Measurements from ENCODE around the gene RIPOR3. TPM values are rescaled to one million over a fixed set of nuclear protein-coding genes. Genes with fewer than 3 reads are reported as not detected.

Gene RIPOR3
- polyA plus RNA-seq, 1 donor from 2014 or later, result not detected

DNA sequence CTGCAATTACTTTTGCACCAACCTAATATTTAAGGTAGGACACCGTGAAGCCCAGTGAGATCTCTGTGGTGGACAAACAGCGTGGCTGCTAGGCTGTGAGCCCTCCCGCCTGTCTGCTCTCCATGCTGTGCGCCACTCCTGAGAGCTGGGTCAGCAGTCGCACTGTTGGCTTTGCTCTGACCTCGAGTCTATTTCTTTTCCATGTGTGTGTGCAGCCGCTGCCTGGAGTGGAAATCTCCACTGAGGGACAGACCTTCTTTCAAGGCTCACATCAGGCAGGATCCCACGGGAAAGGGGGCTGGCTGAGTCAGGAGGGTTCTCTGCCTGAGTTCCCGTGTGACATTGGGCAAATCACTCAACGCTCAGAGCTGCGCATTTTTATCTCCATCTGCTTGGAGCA is 27.1 kb downstream of the RIPOR3 start:
- no peak overlapping the region for H3K4me3 ChIP-seq (ENCODE audit: low read length)
- no peak overlapping the region for H3K4me2 ChIP-seq (ENCODE audit: low read length)
- no peak for TF ChIP-seq TAF1 (IDR thresholded peaks at IDR 0.05; ENCODE audit: low read depth)
- no peak overlapping the region for H3K27ac ChIP-seq (ENCODE audit: low read length)
- H4K20me1 ChIP-seq (ENCODE audit: insufficient read depth), result no peaks in the 10 kb centered on the region
- H3K9me2 ChIP-seq (ENCODE audit: insufficient read depth, low read length), result no peaks in the 10 kb centered on the region
- no peaks in the 10 kb centered on the region for H3K36me3 ChIP-seq (ENCODE audit: insufficient read depth, low read length)
- no peaks in the 10 kb centered on the region for H3K27me3 ChIP-seq (ENCODE audit: insufficient read depth, low read depth, low read length)
- no peak overlapping the region for H2AFZ ChIP-seq (ENCODE audit: low read depth, low read length)
- no peaks in the 10 kb centered on the region for H3F3A ChIP-seq (ENCODE audit: insufficient read depth, low read length, poor library complexity, severe bottlenecking)
- H3K9ac ChIP-seq (ENCODE audit: low read length), result no peak overlapping the region
- H3K9me3 ChIP-seq (ENCODE audit: low read length), result no peaks in the 10 kb centered on the region
- no peaks in the 10 kb centered on the region for H3K79me2 ChIP-seq (replicated peaks; ENCODE audit: insufficient read depth, low read length)

GRCh38 chr20:50663095-50663821 is 28.1 kb downstream of the RIPOR3 start:
- Histone ChIP-seq H3K79me2 (replicated peaks; ENCODE audit: insufficient read depth, low read length) (no peaks in the 10 kb centered on the region), H3K9me2 (ENCODE audit: insufficient read depth, low read length) (no peaks in the 10 kb centered on the region), H3K27me3 (ENCODE audit: insufficient read depth, low read depth, low read length) (no peaks in the 10 kb centered on the region), H3K27ac (ENCODE audit: low read length) (no peak overlapping the region), H3F3A (ENCODE audit: insufficient read depth, low read length, poor library complexity, severe bottlenecking) (no peaks in the 10 kb centered on the region), H3K9me3 (ENCODE audit: low read length) (no peaks in the 10 kb centered on the region), H3K36me3 (ENCODE audit: insufficient read depth, low read length) (no peaks in the 10 kb centered on the region), H3K9ac (ENCODE audit: low read length) (no peak overlapping the region), H3K4me2 (ENCODE audit: low read length) (no peak overlapping the region), H2AFZ (ENCODE audit: low read depth, low read length) (no peak overlapping the region), H3K4me3 (ENCODE audit: low read length) (no peak overlapping the region), H4K20me1 (ENCODE audit: insufficient read depth) (no peaks in the 10 kb centered on the region)
- TF ChIP-seq, protein P1, sequence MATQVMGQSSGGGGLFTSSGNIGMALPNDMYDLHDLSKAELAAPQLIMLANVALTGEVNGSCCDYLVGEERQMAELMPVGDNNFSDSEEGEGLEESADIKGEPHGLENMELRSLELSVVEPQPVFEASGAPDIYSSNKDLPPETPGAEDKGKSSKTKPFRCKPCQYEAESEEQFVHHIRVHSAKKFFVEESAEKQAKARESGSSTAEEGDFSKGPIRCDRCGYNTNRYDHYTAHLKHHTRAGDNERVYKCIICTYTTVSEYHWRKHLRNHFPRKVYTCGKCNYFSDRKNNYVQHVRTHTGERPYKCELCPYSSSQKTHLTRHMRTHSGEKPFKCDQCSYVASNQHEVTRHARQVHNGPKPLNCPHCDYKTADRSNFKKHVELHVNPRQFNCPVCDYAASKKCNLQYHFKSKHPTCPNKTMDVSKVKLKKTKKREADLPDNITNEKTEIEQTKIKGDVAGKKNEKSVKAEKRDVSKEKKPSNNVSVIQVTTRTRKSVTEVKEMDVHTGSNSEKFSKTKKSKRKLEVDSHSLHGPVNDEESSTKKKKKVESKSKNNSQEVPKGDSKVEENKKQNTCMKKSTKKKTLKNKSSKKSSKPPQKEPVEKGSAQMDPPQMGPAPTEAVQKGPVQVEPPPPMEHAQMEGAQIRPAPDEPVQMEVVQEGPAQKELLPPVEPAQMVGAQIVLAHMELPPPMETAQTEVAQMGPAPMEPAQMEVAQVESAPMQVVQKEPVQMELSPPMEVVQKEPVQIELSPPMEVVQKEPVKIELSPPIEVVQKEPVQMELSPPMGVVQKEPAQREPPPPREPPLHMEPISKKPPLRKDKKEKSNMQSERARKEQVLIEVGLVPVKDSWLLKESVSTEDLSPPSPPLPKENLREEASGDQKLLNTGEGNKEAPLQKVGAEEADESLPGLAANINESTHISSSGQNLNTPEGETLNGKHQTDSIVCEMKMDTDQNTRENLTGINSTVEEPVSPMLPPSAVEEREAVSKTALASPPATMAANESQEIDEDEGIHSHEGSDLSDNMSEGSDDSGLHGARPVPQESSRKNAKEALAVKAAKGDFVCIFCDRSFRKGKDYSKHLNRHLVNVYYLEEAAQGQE (IDR thresholded peaks at IDR 0.05; ENCODE audit: borderline replicate concordance), result no peak
- TF ChIP-seq SMC3 (conservative IDR thresholded peaks at IDR 0.05; ENCODE audit: poor library complexity) (no peak), RAD21 (conservative IDR thresholded peaks at IDR 0.05) (no peak)

DNA sequence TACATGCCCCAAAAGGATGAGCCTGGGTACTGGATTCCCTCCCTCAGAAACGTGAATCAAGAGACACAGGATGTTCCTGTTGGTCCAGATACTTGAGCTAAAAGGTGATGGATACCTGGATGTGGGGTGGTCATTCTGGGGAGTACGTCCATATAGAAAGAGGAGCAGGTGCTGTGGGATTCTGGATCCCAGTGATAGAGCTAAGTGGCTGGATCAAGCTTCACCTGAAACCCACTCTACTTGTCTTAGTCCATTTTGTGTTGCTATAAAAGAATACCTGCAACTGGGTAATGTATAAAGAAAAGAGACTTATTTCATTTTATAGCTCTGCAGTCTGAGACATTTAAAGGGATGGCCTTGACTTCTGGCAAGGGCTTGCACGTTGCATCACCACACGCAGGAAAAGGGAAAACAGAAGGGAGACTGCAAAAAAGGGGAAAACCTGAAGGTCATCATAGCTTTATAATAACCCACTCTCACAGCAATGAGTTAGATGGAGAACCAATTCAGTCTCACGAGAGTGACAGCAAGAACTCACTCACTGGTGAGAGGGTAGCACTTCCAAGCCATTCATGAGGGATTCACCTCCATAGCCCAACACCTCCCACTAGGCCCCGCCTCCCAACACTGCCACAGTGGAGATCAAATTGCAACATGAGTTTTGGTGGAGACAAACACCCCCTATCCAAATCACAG is 31.2 kb downstream of the RIPOR3 start:
- Histone ChIP-seq H3K9ac (ENCODE audit: low read length) (no peak overlapping the region), H3K4me3 (ENCODE audit: low read length) (no peak overlapping the region), H3K36me3 (ENCODE audit: insufficient read depth, low read length) (no peaks in the 10 kb centered on the region), H3K79me2 (replicated peaks; ENCODE audit: insufficient read depth, low read length) (no peaks in the 10 kb centered on the region), H4K20me1 (ENCODE audit: insufficient read depth) (no peaks in the 10 kb centered on the region), H3K9me3 (ENCODE audit: low read length) (no peaks in the 10 kb centered on the region), H3K27ac (ENCODE audit: low read length) (no peak overlapping the region), H2AFZ (ENCODE audit: low read depth, low read length) (no peak overlapping the region), H3K27me3 (ENCODE audit: insufficient read depth, low read depth, low read length) (no peaks in the 10 kb centered on the region), H3K4me2 (ENCODE audit: low read length) (no peak overlapping the region), H3K9me2 (ENCODE audit: insufficient read depth, low read length) (no peaks in the 10 kb centered on the region), H3F3A (ENCODE audit: insufficient read depth, low read length, poor library complexity, severe bottlenecking) (no peaks in the 10 kb centered on the region)
- TF ChIP-seq, protein P1 (IDR thresholded peaks at IDR 0.05; ENCODE audit: borderline replicate concordance), result no peak
- no peak for TF ChIP-seq POLR2AphosphoS5 (IDR thresholded peaks at IDR 0.05)
- no peak for TF ChIP-seq EZH2 (IDR thresholded peaks at IDR 0.05; ENCODE audit: borderline replicate concordance, insufficient read depth, low read length, poor library complexity, severe bottlenecking)
- TF ChIP-seq MXI1 (conservative IDR thresholded peaks at IDR 0.05; ENCODE audit: poor library complexity, severe bottlenecking), result no peak
- TF ChIP-seq, protein P2, sequence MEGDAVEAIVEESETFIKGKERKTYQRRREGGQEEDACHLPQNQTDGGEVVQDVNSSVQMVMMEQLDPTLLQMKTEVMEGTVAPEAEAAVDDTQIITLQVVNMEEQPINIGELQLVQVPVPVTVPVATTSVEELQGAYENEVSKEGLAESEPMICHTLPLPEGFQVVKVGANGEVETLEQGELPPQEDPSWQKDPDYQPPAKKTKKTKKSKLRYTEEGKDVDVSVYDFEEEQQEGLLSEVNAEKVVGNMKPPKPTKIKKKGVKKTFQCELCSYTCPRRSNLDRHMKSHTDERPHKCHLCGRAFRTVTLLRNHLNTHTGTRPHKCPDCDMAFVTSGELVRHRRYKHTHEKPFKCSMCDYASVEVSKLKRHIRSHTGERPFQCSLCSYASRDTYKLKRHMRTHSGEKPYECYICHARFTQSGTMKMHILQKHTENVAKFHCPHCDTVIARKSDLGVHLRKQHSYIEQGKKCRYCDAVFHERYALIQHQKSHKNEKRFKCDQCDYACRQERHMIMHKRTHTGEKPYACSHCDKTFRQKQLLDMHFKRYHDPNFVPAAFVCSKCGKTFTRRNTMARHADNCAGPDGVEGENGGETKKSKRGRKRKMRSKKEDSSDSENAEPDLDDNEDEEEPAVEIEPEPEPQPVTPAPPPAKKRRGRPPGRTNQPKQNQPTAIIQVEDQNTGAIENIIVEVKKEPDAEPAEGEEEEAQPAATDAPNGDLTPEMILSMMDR (IDR thresholded peaks at IDR 0.05; ENCODE audit: poor library complexity, severe bottlenecking), result no peak
- TF ChIP-seq SMC3 (conservative IDR thresholded peaks at IDR 0.05; ENCODE audit: poor library complexity), result no peak
- no peak for TF ChIP-seq EP300 (conservative IDR thresholded peaks at IDR 0.05; ENCODE audit: poor library complexity, severe bottlenecking)
- TF ChIP-seq RAD21 (conservative IDR thresholded peaks at IDR 0.05), result no peak
- no peak for TF ChIP-seq TAF1 (IDR thresholded peaks at IDR 0.05; ENCODE audit: low read depth)
